Lower leg skin (tissue), 4 donors: Measurements from ENCODE around the gene GRAMD1A. TPM values are rescaled to one million over a fixed set of nuclear protein-coding genes. Genes with fewer than 3 reads are reported as not detected.

ENCODE experiments used
- DNase-seq, 2 donors: peaks; one replicate each; pipeline ENCODE4 v3.0.0-alpha.2; 2019; ENCODE audit warnings: low spot score in 2 of 2
- H3K4me3 ChIP-seq: fragments of 200-600 bp; sonication (generic); 2 replicates; pipeline ENCODE4 v1.5.1; 2017; ENCODE audit warnings: mild to moderate bottlenecking, low read depth; ENCODE audit not compliant: poor library complexity, severe bottlenecking
- CTCF ChIP-seq, 3 donors: fragments of 450-650 bp; IDR thresholded peaks; one replicate each; pipeline ENCODE4 v1.5.1; 2016; ENCODE audit warnings: antibody characterized with exemption in 3 of 3, mild to moderate bottlenecking in 3 of 3, moderate library complexity in 2 of 3
- POLR2A ChIP-seq, 2 donors: fragments of 450-650 bp; IDR thresholded peaks; one replicate each; pipeline ENCODE4 v1.6.1; 2016 to 2017; ENCODE audit warnings: antibody characterized with exemption in 2 of 2, mild to moderate bottlenecking in 1 of 2, moderate library complexity in 1 of 2
- WGBS, 2 donors: methylation state at CpG; one replicate each; pipeline ENCODE4 v1.1.5; 2018; 5-methylcytosine and 5-hydroxymethylcytosine counted together
- intact Hi-C: fragments of 100-400 bp; cut with DNase I; formaldehyde crosslinking; loops from one replicate; pipeline ENCODE4 v1.15.0; 2023; ENCODE audit warnings: low total_unique reads
- total RNA-seq, 4 donors: library from RNA; depleted of rRNA; stranded (reverse); fragments of >200 nt; gene quantifications; one replicate each; pipeline ENCODE4 v1.1.0, GENCODE V29; 2016

The GRAMD1A gene
- 10 to 100 TPM; 12.6 to 49.2 (median 20.3) TPM for total RNA-seq

- peak within 1 kb of the TSS; percentile 67 for H3K4me3 ChIP-seq
- WGBS, 2 donors: 1 to 2% methylated on average over 41 of the region's 45 CpGs
- DNase-seq: peak; percentile 76 to 96
- TF ChIP-seq POLR2A (IDR thresholded peaks at IDR 0.05) (no peak), CTCF (IDR thresholded peaks at IDR 0.05) (no peak)
- intact Hi-C loops: no loop called here
Observed at GRCh38 chr19:34999498-35000337, at the start of gene GRAMD1A. GRAMD1A (plus strand) TSS chr19:35000323; CDS start chr19:35000479, 156 bp downstream.

DNA sequence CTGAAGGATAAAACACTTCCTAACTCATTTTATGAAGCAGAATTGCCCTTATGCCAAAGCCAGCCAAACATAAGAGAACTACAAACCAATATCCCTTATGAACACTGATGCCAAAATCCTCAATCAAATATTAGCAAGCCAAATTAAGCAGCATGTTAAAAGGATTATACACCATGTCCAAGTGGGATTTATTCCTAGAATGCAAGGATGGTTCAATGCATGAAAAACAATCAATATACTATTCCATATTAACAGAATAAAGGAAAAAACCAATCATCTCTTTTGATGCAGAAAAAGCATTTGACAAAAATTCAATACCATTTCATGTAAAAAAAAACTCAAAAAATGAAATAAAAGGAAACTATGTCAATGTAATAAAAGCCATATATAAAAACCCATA lies 47.0 kb upstream of the GRAMD1A start:
- DNase-seq: no peak
- TF ChIP-seq CTCF (IDR thresholded peaks at IDR 0.05) (no peak), POLR2A (IDR thresholded peaks at IDR 0.05) (no peak)
- intact Hi-C loops: no loop called here
- H3K4me3 ChIP-seq: no peak overlapping the region

DNA sequence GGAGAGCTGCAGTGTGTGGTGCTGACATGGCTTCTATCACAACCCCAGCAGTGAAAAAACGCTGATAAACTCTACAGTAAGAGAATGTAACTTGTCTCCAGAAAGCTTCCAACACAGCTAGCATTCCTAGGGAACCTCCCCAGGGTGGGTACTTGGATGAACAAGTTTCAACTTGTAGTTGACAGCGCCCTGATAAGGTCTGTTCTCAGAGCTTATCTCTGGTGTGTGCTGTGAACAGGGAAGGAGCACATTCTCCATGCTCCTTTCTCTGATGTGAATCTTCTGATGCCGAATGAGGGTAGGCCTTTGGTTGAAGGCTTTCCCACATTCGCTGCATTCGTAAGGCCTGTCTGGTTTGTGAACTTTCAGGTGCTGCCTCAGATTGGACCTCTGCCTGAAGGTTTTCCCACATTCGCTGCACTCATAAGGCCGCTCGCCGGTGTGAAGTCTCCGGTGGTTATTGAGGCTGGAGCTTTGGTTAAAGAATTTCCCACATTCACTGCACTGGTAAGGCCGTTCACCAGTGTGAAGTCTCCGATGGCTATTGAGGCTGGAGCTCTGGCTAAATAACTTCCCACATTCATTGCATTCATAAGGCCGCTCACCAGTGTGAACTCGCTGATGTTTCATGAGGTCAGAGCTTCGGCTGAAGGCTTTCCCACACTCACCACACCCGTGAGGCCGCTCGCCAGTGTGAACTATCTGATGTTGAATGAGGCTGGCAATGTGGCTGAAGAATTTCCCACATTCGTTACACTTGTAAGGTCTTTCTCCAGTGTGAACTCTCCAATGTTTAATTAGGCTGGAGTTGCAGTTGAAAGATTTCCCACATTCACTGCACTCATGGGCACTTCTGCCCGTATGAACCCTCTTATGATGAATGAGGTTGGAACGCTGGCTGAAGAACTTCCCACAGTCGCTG lies 42.0 kb upstream of the GRAMD1A start:
- DNase-seq: no peak
- no peak overlapping the region for H3K4me3 ChIP-seq
- intact Hi-C loops: no loop called here
- 96% methylated on average over 22 of the region's 22 CpGs for WGBS, 2 donors
- no peak for TF ChIP-seq CTCF (IDR thresholded peaks at IDR 0.05)
- TF ChIP-seq POLR2A (IDR thresholded peaks at IDR 0.05): no peak

DNA sequence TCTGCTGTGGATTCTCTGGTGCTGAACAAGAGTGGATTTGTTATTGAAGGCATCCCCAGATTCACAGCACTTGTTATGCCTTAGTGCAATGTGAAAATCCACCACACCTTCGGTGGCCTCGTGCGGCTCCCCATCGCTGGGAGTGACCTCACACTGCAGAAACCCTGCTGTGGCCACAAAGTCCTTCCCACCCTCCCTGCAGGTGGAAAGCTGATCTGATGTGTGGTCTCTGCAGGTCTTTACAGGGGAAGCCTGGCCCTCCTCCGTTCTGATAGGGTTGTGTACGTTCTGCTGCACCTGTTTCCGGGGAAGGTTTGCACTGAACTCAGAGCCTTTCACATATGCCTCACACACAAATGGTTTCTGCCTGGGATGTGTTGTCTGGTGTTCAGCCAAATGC lies 41.1 kb upstream of the GRAMD1A start:
- 93 to 95% methylated on average over 7 of the region's 7 CpGs for WGBS, 2 donors
- DNase-seq: peak in 1 of 2 donors; percentile 25
- TF ChIP-seq POLR2A (IDR thresholded peaks at IDR 0.05) (no peak), CTCF (IDR thresholded peaks at IDR 0.05) (no peak)
- H3K4me3 ChIP-seq: no peak overlapping the region
- intact Hi-C loops: no loop called here

- intact Hi-C loops: no loop called here
- H3K4me3 ChIP-seq: no peak overlapping the region
- no peak for TF ChIP-seq POLR2A (IDR thresholded peaks at IDR 0.05)
- no peak for TF ChIP-seq CTCF (IDR thresholded peaks at IDR 0.05)
- 93 to 97% methylated on average over 8 of the region's 8 CpGs for WGBS, 2 donors
- peak in 1 of 2 donors; percentile 43 for DNase-seq
Observed at GRCh38 chr19:34960103-34960805, 39.9 kb upstream of the GRAMD1A start.
